Hepatocyte (in vitro differentiated cells): ENCODE results near the gene SOD3. TPM values are rescaled to one million over a fixed set of nuclear protein-coding genes. Genes with fewer than 3 reads are reported as not detected.

ENCODE experiments used
- DNase-seq: peaks from one replicate; pipeline ENCODE4 v3.0.0-alpha.2; 2016; ENCODE audit warnings: low spot score
- H2AFZ ChIP-seq: fragments of 200-600 bp; sonication (generic); 2 replicates; pipeline ENCODE4 v1.6.0; 2016; ENCODE audit warnings: antibody characterized with exemption, mild to moderate bottlenecking
- H3K27ac ChIP-seq: fragments of 200-600 bp; sonication (generic); 2 replicates; pipeline ENCODE4 v1.5.1; 2016; ENCODE audit warnings: mild to moderate bottlenecking
- H3K27me3 ChIP-seq: fragments of 200-600 bp; sonication (generic); 2 replicates; pipeline ENCODE4 v1.6.1; 2016
- H3K36me3 ChIP-seq: fragments of 200-600 bp; sonication (generic); replicated peaks from 2 replicates; pipeline ENCODE4 v1.5.1; 2016; ENCODE audit warnings: low read depth; ENCODE audit not compliant: insufficient read depth
- H3K4me1 ChIP-seq: fragments of 200-600 bp; sonication (generic); 2 replicates; pipeline ENCODE4 v1.5.1; 2016; ENCODE audit warnings: mild to moderate bottlenecking, moderate library complexity; ENCODE audit not compliant: insufficient read depth
- H3K4me2 ChIP-seq: fragments of 200-600 bp; sonication (generic); 2 replicates; pipeline ENCODE4 v1.6.0; 2016
- H3K4me3 ChIP-seq: fragments of 200-600 bp; sonication (generic); 2 replicates; pipeline ENCODE4 v1.5.1; 2016; ENCODE audit warnings: mild to moderate bottlenecking
- H3K79me2 ChIP-seq: fragments of 200-600 bp; sonication (generic); 2 replicates; pipeline ENCODE4 v1.6.0; 2017; ENCODE audit warnings: mild to moderate bottlenecking
- H3K9me2 ChIP-seq: fragments of 200-600 bp; sonication (generic); replicated peaks from 2 replicates; pipeline ENCODE4 v1.6.0; 2017; ENCODE audit warnings: mild to moderate bottlenecking; ENCODE audit not compliant: insufficient read depth
- H3K9me3 ChIP-seq: fragments of 200-600 bp; sonication (generic); 2 replicates; pipeline ENCODE4 v1.5.1; 2016; ENCODE audit warnings: low read depth, mild to moderate bottlenecking
- H4K20me1 ChIP-seq: fragments of 200-600 bp; sonication (generic); 2 replicates; pipeline ENCODE4 v1.6.0; 2016; ENCODE audit warnings: mild to moderate bottlenecking; ENCODE audit not compliant: insufficient read depth, poor library complexity, severe bottlenecking
- EZH2 ChIP-seq: fragments of 200-600 bp; sonication (generic); IDR thresholded peaks from 2 replicates; pipeline ENCODE4 v1.6.1; 2016; ENCODE audit warnings: antibody characterized with exemption, mild to moderate bottlenecking, borderline replicate concordance
- EZH2phosphoT487 ChIP-seq: fragments of 200-600 bp; sonication (generic); IDR thresholded peaks from one replicate; pipeline ENCODE4 v1.6.1; 2018; ENCODE audit warnings: antibody characterized with exemption, mild to moderate bottlenecking, low read depth, moderate library complexity; ENCODE audit not compliant: unreplicated experiment, severe bottlenecking
- WGBS: methylation state at CpG from one replicate; pipeline ENCODE4 v1.1.6; 2016; ENCODE audit warnings: low lambda C conversion rate; ENCODE audit errors: missing lambda C conversion rate; 5-methylcytosine and 5-hydroxymethylcytosine counted together
- polyA plus RNA-seq: library from polyadenylated mRNA; unstranded; fragments of >200 nt; fragmentation: Nextera tagmentation; extraction: Ambion mirVana; gene quantifications from 2 replicates; pipeline ENCODE4 v1.2.1, GENCODE V29; 2016
- total RNA-seq: library from RNA; depleted of rRNA; stranded (reverse); fragments of >200 nt; gene quantifications from 2 replicates; pipeline ENCODE4 v1.2.3, GENCODE V29; 2014
- TF ChIP-seq, protein P1 (sequence below): fragments of 200-600 bp; sonication (generic); IDR thresholded peaks from 2 replicates; pipeline ENCODE4 v1.5.1; 2016; ENCODE audit warnings: antibody characterized with exemption, mild to moderate bottlenecking; ENCODE audit not compliant: poor library complexity

SOD3 gene
- total and polyA plus RNA-seq, 2 experiments from 2014 or later: 7.5 to 20.3 TPM

DNA sequence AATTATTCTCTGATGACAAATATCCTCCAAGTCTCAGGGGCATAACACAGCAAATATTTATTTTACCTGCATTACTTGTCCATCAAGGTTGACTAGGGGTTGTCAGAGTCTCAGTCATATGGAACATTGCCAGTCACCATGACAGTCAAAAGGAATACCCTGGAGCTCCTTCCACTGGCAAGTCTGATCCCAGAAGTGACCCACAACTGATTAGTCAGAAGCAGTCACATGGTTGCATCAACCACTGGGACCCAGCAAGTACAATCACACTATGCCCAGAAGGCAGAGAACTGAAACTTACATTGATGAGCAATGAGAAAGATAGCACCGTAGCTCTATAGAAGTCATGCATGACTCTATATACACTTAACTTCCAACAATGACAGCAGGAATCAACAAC, 41.9 kb upstream of the SOD3 start:
- Histone ChIP-seq H3K9me3 (peaks cover 9% of the 10 kb centered on the region), H4K20me1 (no peaks in the 10 kb centered on the region), H2AFZ (no peak overlapping the region), H3K27ac (no peak overlapping the region), H3K4me3 (no peak overlapping the region), H3K79me2 (no peaks in the 10 kb centered on the region), H3K9me2 (no peaks in the 10 kb centered on the region), H3K36me3 (no peaks in the 10 kb centered on the region), H3K4me2 (no peak overlapping the region), H3K4me1 (no peaks in the 10 kb centered on the region), H3K27me3 (no peaks in the 10 kb centered on the region)
- no peak for TF ChIP-seq EZH2phosphoT487
- TF ChIP-seq EZH2: no peak
- TF ChIP-seq, protein P1, sequence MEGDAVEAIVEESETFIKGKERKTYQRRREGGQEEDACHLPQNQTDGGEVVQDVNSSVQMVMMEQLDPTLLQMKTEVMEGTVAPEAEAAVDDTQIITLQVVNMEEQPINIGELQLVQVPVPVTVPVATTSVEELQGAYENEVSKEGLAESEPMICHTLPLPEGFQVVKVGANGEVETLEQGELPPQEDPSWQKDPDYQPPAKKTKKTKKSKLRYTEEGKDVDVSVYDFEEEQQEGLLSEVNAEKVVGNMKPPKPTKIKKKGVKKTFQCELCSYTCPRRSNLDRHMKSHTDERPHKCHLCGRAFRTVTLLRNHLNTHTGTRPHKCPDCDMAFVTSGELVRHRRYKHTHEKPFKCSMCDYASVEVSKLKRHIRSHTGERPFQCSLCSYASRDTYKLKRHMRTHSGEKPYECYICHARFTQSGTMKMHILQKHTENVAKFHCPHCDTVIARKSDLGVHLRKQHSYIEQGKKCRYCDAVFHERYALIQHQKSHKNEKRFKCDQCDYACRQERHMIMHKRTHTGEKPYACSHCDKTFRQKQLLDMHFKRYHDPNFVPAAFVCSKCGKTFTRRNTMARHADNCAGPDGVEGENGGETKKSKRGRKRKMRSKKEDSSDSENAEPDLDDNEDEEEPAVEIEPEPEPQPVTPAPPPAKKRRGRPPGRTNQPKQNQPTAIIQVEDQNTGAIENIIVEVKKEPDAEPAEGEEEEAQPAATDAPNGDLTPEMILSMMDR: no peak
- 84% methylated on average over 1 of the region's 1 CpG for WGBS
- no peak for DNase-seq

DNA sequence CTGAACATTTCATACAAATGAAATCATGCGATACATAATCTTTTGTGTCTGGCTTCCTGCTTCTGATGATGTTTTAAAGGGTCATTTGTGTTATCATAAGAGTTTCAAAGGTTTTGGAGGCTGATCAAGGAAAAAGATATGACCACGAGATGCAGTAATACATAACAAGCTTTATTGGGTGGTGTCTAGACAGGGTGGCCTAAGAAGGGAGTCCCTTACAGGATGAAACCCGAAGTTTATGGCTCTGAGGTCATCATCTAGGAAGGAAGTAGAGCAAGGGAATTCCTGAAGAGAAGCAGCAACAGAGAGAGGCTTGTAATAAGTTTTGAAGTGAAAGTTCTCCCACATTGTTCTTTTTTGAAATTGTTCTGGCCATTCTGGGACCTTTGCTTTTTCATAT, 40.8 kb upstream of the SOD3 start:
- no peak overlapping the region for H3K27ac ChIP-seq
- H3K27me3 ChIP-seq: no peaks in the 10 kb centered on the region
- DNase-seq: no peak
- H3K36me3 ChIP-seq: no peaks in the 10 kb centered on the region
- no peaks in the 10 kb centered on the region for H3K79me2 ChIP-seq
- no peak overlapping the region for H3K4me3 ChIP-seq
- H4K20me1 ChIP-seq: no peaks in the 10 kb centered on the region
- H3K4me2 ChIP-seq: no peak overlapping the region
- H2AFZ ChIP-seq: no peak overlapping the region
- no peaks in the 10 kb centered on the region for H3K9me2 ChIP-seq
- TF ChIP-seq, protein P1: no peak
- no peak for TF ChIP-seq EZH2
- no peak for TF ChIP-seq EZH2phosphoT487
- WGBS: 37% methylated on average over 3 of the region's 3 CpGs
- no peaks in the 10 kb centered on the region for H3K4me1 ChIP-seq
- peaks cover 9% of the 10 kb centered on the region for H3K9me3 ChIP-seq

DNA sequence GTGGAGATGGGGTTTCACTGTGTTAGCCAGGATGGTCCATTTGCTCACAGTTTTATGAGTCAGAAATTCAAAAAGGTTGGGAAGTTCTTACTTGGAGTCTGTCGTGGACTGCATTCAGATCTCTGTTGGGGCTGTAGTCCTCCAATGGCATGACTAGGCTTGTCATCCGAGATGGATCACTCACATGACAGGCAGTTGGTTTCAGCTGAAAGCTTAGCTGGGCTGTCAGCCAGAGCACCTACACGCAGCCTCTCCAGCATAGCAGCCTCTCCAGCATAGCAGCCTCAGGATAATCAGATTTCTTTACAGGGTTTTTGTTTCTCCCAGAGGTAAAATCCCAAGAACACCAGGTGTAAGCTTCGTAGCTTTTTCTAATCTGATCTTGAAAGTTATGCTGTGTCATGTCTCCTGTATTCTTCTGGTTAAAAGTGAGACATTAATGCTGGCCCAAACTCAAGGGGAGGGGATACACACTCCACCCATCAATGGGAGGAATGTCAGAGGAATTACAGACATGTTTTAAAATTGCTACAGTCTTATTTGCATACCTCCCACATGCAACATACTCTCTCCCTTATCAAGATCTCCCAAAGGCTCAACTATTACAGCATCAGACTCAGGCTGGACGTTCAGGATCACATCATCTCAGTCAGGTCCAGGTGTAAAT, 31.6 kb upstream of the SOD3 start:
- no peak overlapping the region for H3K4me3 ChIP-seq
- no peaks in the 10 kb centered on the region for H3K4me1 ChIP-seq
- H3K27me3 ChIP-seq: no peaks in the 10 kb centered on the region
- H3K27ac ChIP-seq: no peak overlapping the region
- no peaks in the 10 kb centered on the region for H3K9me3 ChIP-seq
- H3K4me2 ChIP-seq: no peak overlapping the region
- no peaks in the 10 kb centered on the region for H3K79me2 ChIP-seq
- H2AFZ ChIP-seq: no peak overlapping the region
- no peaks in the 10 kb centered on the region for H3K36me3 ChIP-seq
- WGBS: 48% methylated on average over 5 of the region's 5 CpGs
- H4K20me1 ChIP-seq: no peaks in the 10 kb centered on the region
- DNase-seq: peak; percentile 16
- no peaks in the 10 kb centered on the region for H3K9me2 ChIP-seq
- TF ChIP-seq, protein P1: no peak
- no peak for TF ChIP-seq EZH2
- TF ChIP-seq EZH2phosphoT487: no peak
